ENCODE results near the gene FRG1.
"Not testable (repeated sequence)": the region's sequence is repeated elsewhere in the genome, so short reads cannot be mapped to it uniquely, and the experiment has no call there.

FRG1 gene

GRCh38 chr4:189985651-189986243 lies 45.1 kb downstream of the FRG1 start:
- DNase-seq: not testable (repeated sequence)

DNA sequence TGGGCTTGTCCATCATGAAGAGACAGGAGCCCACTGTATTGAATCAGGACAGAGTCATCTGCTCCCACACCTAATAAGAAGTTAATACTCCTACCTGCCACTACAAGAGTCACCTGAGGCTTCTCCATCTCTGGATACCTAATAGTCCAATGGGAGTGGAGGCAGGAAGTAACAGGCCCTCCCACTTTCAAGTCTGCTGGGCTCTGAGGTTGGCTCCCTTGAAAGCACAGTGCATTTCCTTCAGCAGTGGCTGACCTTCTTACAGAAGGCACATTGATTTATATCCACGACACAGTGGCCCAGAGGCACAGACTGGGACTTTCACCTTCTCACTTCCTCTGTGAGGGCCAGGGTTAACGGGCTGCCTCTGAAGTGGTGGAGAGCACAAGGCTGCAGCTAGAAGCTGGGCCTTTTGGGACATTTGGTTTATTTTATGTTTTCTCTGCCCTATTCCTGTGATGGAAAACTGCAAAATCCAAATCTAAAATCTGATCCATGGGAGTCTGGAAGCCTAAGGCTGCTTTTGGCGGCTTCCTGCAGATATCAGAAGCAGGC lies 48.3 kb downstream of the FRG1 start:
- DNase-seq: no peak

DNA sequence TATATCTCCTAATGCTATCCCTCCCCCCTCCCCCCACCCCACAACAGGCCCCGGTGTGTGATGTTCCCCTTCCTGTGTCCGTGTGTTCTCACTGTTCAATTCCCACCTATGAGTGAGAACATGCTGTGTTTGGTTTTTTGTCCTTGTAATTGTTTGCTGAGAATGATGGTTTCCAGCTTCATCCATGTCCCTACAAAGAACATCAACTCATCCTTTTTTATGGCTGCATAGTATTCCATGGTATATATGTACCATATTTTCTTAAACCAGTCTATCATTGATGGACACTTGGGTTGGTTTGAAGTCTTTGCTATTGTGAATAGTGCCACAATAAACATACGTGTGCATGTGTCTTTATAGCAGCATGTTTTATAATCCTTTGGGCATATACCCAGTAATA lies 49.3 kb downstream of the FRG1 start:
- DNase-seq: not testable (repeated sequence)
